Naive B cell (primary cell): ENCODE results near the gene ATP2B2. TPM values are rescaled to one million over a fixed set of nuclear protein-coding genes. Genes with fewer than 3 reads are reported as not detected.

Experiments
- ATAC-seq, 2 donors: fragments of 150-1000 bp; cut with Tn5 transposase; 2 replicates each; pipeline ENCODE4 v1.10.0; 2021; ENCODE audit warnings: low read depth in 2 of 2, mild to moderate bottlenecking in 2 of 2, moderate library complexity in 2 of 2
- DNase-seq: peaks from one replicate; pipeline ENCODE4 v3.0.0; 2022
- H3K27ac Mint-ChIP-seq, 6 donors: one replicate each; pipeline ENCODE4 v1.8.0; 2020 to 2022; ENCODE audit warnings: mild to moderate bottlenecking in 6 of 6, mixed read lengths in 6 of 6, moderate library complexity in 5 of 6, inconsistent platforms in 2 of 6
- H3K27me3 Mint-ChIP-seq, 3 donors: one replicate each; pipeline ENCODE4 v1.8.0; 2021 to 2022; ENCODE audit warnings: mixed read lengths in 3 of 3, mild to moderate bottlenecking in 1 of 3
- H3K36me3 Mint-ChIP-seq, 2 donors: one replicate each; pipeline ENCODE4 v1.8.0; 2020 to 2022; ENCODE audit warnings: mixed read lengths in 2 of 2, inconsistent platforms in 1 of 2, mild to moderate bottlenecking in 1 of 2
- H3K4me1 Mint-ChIP-seq, 3 donors: one replicate each; pipeline ENCODE4 v1.8.0; 2020 to 2022; ENCODE audit warnings: mixed read lengths in 3 of 3, inconsistent platforms in 1 of 3, mild to moderate bottlenecking in 1 of 3, moderate library complexity in 1 of 3
- H3K4me3 Mint-ChIP-seq, 8 donors: one replicate each; pipeline ENCODE4 v1.8.0; 2020 to 2022; ENCODE audit warnings: mild to moderate bottlenecking in 8 of 8, mixed read lengths in 8 of 8, moderate library complexity in 8 of 8, inconsistent platforms in 2 of 8
- H3K9me3 Mint-ChIP-seq, 7 donors: one replicate each; pipeline ENCODE4 v1.8.0; 2020 to 2022; ENCODE audit warnings: mixed read lengths in 7 of 7, mild to moderate bottlenecking in 5 of 7, inconsistent platforms in 2 of 7, moderate library complexity in 1 of 7
- polyA plus RNA-seq, 6 donors: library from polyadenylated mRNA; unstranded; fragments of 300-500 nt; fragmentation: Illumina TruSeq; gene quantifications; one replicate each; pipeline ENCODE4 v1.2.3, GENCODE V29; 2021; ENCODE audit warnings: low read depth in 6 of 6

The ATP2B2 gene
- polyA plus RNA-seq, 6 donors from 2014 or later: 0.06 TPM; not detected in 5

- peaks cover 4 to 8% (median 6%) of the 10 kb centered on the region in 3 donors for H3K4me1 Mint-ChIP-seq
- H3K27me3 Mint-ChIP-seq: peaks cover 32 to 55% (median 53%) of the 10 kb centered on the region in 3 donors
- H3K27ac Mint-ChIP-seq: peak overlapping the region in 1 of 6 donors; percentile 39
- DNase-seq (no peak), ATAC-seq (no peak)
- peaks cover 11 to 20% (median 14%) of the 10 kb centered on the region in 7 donors for H3K9me3 Mint-ChIP-seq
- H3K36me3 Mint-ChIP-seq: peaks cover 14 to 16% of the 10 kb centered on the region in 2 donors
- H3K4me3 Mint-ChIP-seq: no peak overlapping the region
These were observed 30.5 kb downstream of the ATP2B2 start for GRCh38 chr3:10474847-10475246.

GRCh38 chr3:10474275-10474646 lies 31.1 kb downstream of the ATP2B2 start:
- no peak for ATAC-seq
- Mint-ChIP-seq H3K4me1 (peaks cover 4 to 8% (median 6%) of the 10 kb centered on the region in 3 donors), H3K9me3 (peaks cover 10 to 18% (median 14%) of the 10 kb centered on the region in 7 donors), H3K4me3 (no peak overlapping the region), H3K36me3 (peaks cover 12 to 13% of the 10 kb centered on the region in 2 donors), H3K27me3 (peaks cover 37 to 61% (median 59%) of the 10 kb centered on the region in 3 donors), H3K27ac (no peak overlapping the region)
- no peak for DNase-seq

- Mint-ChIP-seq H3K27ac (no peak overlapping the region), H3K9me3 (peaks cover 6 to 14% (median 9%) of the 10 kb centered on the region in 7 donors), H3K27me3 (peaks cover 42 to 65% (median 62%) of the 10 kb centered on the region in 3 donors), H3K4me1 (peaks cover 4 to 8% (median 6%) of the 10 kb centered on the region in 3 donors), H3K4me3 (no peak overlapping the region), H3K36me3 (peaks cover 7% of the 10 kb centered on the region in 2 donors)
- DNase-seq (no peak), ATAC-seq (no peak)
These were observed 31.7 kb downstream of the ATP2B2 start for GRCh38 chr3:10473581-10474274.

- no peak for ATAC-seq
- no peak overlapping the region for H3K27ac Mint-ChIP-seq
- H3K4me1 Mint-ChIP-seq: peaks cover 4 to 8% (median 6%) of the 10 kb centered on the region in 3 donors
- no peak for DNase-seq
- H3K27me3 Mint-ChIP-seq: peaks cover 43 to 70% (median 67%) of the 10 kb centered on the region in 3 donors
- peaks cover 0 to 8% (median under 1%) of the 10 kb centered on the region in 7 donors for H3K9me3 Mint-ChIP-seq
- no peaks in the 10 kb centered on the region for H3K36me3 Mint-ChIP-seq
- no peak overlapping the region for H3K4me3 Mint-ChIP-seq
These were observed 32.4 kb downstream of the ATP2B2 start for GRCh38 chr3:10472877-10473440.

DNA sequence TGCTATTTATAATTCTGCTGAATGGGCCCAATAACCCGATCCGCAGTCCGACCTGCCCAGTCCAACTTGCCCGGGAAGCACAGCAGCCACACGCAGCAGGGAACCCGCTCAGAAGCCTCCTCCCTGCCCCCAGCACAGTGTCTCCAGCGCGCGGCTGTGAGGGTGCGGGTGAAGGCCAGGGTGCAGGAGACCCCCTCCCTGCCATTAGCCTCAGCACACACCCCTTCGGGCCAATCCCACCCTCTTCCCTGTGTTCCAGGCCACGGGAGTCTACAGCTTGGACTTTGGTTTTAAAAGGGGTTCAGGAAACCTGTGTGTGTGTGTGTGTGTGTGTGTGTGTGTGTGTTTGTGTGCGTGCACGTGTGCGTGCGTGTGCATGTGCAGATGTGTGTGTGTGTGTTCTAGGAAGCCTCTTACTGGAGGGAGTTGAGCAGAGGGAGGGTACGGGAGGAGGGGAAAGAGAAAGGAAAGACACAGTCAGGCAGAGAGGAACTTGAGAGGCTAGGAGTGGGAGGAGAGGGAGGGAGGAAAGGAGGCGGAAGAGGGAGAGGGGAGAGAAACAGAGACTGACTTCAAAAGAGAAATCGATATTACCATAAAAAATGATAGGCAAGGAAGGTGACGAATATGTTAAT lies 34.2 kb downstream of the ATP2B2 start:
- no peak for ATAC-seq
- no peak for DNase-seq
- Mint-ChIP-seq H3K27me3 (peaks cover 41 to 71% (median 65%) of the 10 kb centered on the region in 3 donors), H3K4me3 (no peak overlapping the region), H3K27ac (peak overlapping the region in 1 of 6 donors; percentile 90), H3K9me3 (peaks cover 0 to 4% (median 0%) of the 10 kb centered on the region in 7 donors), H3K36me3 (no peaks in the 10 kb centered on the region), H3K4me1 (peaks cover 4 to 8% (median 6%) of the 10 kb centered on the region in 3 donors)

DNA sequence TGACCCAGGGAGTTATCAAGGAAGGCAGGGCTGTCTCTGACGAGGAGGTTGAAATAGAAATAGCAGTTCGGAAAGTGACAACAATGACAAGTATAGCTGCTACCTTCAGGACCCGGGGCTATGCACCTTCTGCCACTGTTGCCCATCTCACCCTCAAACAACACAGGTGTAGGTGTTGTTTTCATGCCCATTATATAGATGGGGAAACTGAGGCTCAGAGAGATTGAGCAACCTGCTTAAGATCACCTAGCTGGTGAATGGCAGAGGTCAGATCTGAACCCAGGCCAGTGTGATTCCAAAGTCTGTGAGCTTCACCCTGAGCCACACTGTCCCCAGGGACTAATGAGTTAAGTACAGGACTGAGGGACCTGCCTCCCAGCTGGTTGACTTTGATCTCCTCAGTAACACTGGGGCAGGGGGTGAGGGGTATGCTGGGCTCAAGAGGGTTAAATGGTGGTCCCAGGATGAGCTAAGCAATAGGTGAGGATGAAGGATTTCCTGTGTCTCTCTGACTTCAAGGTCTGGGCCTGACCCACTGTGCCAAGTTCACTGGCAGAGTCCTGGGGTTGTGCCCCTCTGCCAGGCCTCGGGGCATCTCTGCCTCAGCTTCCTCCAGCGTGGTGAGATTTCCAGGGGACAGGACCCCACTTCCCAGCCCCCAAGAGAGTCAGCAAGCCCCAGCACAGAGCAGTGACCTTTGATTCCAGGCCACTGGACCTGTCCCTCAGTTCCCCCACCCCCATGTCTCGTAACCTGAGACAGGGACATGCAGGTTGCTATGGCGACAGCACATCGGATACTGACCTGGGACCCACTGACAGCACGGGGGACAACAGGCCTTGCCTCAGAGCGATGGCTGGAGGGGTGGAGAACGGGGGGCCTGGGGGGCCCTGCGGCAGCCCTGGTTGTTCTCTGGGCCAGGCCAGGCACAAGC lies 35.0 kb downstream of the ATP2B2 start:
- peaks cover 44 to 73% (median 65%) of the 10 kb centered on the region in 3 donors for H3K27me3 Mint-ChIP-seq
- ATAC-seq (no peak), DNase-seq (no peak)
- peaks cover 0 to 4% (median 0%) of the 10 kb centered on the region in 7 donors for H3K9me3 Mint-ChIP-seq
- peaks cover 4 to 8% (median 7%) of the 10 kb centered on the region in 3 donors for H3K4me1 Mint-ChIP-seq
- H3K27ac Mint-ChIP-seq: no peak overlapping the region
- no peak overlapping the region for H3K4me3 Mint-ChIP-seq
- no peaks in the 10 kb centered on the region for H3K36me3 Mint-ChIP-seq

- peaks cover 0 to 4% (median 0%) of the 10 kb centered on the region in 7 donors for H3K9me3 Mint-ChIP-seq
- no peaks in the 10 kb centered on the region for H3K36me3 Mint-ChIP-seq
- no peak overlapping the region for H3K4me3 Mint-ChIP-seq
- no peak for DNase-seq
- peak overlapping the region in 1 of 6 donors; percentile 65 for H3K27ac Mint-ChIP-seq
- peaks cover 4 to 13% (median 8%) of the 10 kb centered on the region in 3 donors for H3K4me1 Mint-ChIP-seq
- peaks cover 48 to 71% (median 65%) of the 10 kb centered on the region in 3 donors for H3K27me3 Mint-ChIP-seq
- no peak for ATAC-seq
These were observed 35.8 kb downstream of the ATP2B2 start for GRCh38 chr3:10469441-10470119.

GRCh38 chr3:10468613-10469354 lies 36.6 kb downstream of the ATP2B2 start:
- Mint-ChIP-seq H3K27me3 (peaks cover 41 to 66% (median 61%) of the 10 kb centered on the region in 3 donors), H3K4me1 (peaks cover 4 to 20% (median 11%) of the 10 kb centered on the region in 3 donors), H3K27ac (peak overlapping the region in 1 of 6 donors; percentile 65), H3K36me3 (no peaks in the 10 kb centered on the region), H3K4me3 (no peak overlapping the region), H3K9me3 (peaks cover 0 to 4% (median 0%) of the 10 kb centered on the region in 7 donors)
- ATAC-seq: no peak
- DNase-seq: no peak

DNA sequence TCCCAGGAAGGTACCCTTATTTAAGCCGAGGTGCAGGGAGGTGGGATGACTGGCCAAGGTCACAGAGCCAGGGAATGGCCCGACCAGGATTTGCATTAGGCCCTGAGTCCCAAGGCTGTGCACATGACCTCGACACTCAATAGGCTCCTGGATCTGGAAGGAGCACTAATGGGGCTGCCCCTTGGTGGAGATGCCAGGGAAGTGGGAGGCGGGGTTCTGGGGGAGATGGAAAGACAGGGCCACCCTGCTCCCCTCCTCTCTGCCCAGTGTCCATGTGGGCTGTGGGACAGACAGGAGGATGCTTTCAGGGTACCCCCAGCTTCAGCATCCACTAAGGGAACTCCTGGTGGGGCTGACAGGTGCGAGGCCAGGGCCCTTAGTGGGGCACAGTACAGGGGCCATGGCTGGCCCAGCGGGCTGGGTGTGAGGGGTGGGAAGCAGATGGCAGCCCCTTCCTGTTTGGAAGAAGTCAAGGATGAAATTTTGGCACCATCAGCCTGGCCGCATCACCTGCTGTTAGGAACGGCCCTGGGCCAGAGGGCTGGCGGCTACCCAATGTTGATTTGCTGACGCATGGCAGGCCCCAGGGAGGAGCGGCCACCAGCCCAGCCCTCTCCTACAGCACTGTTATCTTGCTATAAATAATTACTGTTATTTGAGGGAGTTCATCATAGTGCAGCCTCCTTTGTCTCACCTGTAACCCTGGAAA lies 37.3 kb downstream of the ATP2B2 start:
- H3K9me3 Mint-ChIP-seq: peaks cover 0 to 4% (median 0%) of the 10 kb centered on the region in 7 donors
- H3K27ac Mint-ChIP-seq: no peak overlapping the region
- H3K4me1 Mint-ChIP-seq: peaks cover 4 to 20% (median 11%) of the 10 kb centered on the region in 3 donors
- peaks cover 41 to 61% (median 54%) of the 10 kb centered on the region in 3 donors for H3K27me3 Mint-ChIP-seq
- H3K36me3 Mint-ChIP-seq: no peaks in the 10 kb centered on the region
- DNase-seq (no peak), ATAC-seq (no peak)
- H3K4me3 Mint-ChIP-seq: no peak overlapping the region

DNA sequence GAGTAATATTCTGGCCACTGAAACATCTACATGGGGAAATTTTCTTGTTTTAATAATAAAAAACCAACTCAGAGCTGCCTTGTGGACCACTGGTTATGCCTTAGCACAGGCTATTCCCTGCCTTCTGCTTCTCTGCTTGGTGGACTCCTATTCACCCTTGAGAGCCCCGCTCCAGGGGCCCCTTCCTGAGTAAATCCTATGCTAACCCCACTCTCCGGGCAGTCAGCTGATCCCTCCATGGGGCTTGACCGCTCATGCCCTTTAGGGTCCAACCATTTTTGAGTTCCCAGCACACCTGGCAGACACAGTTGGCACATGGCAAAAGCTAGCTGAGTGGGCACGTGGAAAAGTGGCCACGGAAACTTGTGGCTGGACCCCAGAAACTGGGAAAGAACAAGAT lies 38.2 kb downstream of the ATP2B2 start:
- Mint-ChIP-seq H3K4me1 (peaks cover 5 to 20% (median 8%) of the 10 kb centered on the region in 3 donors), H3K27ac (no peak overlapping the region), H3K36me3 (no peaks in the 10 kb centered on the region), H3K27me3 (peaks cover 37 to 56% (median 45%) of the 10 kb centered on the region in 3 donors), H3K4me3 (no peak overlapping the region), H3K9me3 (peaks cover 0 to 4% (median 0%) of the 10 kb centered on the region in 7 donors)
- no peak for DNase-seq
- ATAC-seq: no peak

GRCh38 chr3:10466186-10466585 lies 39.2 kb downstream of the ATP2B2 start:
- no peak overlapping the region for H3K4me3 Mint-ChIP-seq

More at GRCh38 chr3:10466186-10466585, 39.2 kb downstream of the ATP2B2 start:
- Mint-ChIP-seq H3K27me3 (peaks cover 40 to 49% (median 40%) of the 10 kb centered on the region in 3 donors), H3K36me3 (no peaks in the 10 kb centered on the region), H3K4me1 (peaks cover 6 to 17% (median 8%) of the 10 kb centered on the region in 3 donors), H3K27ac (no peak overlapping the region), H3K9me3 (peaks cover 0 to 2% (median 0%) of the 10 kb centered on the region in 7 donors)
- DNase-seq: no peak
- ATAC-seq: no peak
